Measurements from ENCODE around the gene CDK19.

- TF ChIP-seq CTCF (IDR thresholded peaks at IDR 0.05) (no peak), POLR2AphosphoS5 (IDR thresholded peaks at IDR 0.05) (no peak)
Measured at GRCh38 chr6:110841266-110841665, 26.0 kb upstream of the CDK19 start.
